Liver (tissue), 9 donors: ENCODE results near the gene DNAH7. TPM values are rescaled to one million over a fixed set of nuclear protein-coding genes. Genes with fewer than 3 reads are reported as not detected.

Experiments
- DNase-seq: peaks from one replicate; pipeline ENCODE4 v3.0.0-alpha.2; 2017; ENCODE audit warnings: low spot score
- H3K27ac ChIP-seq, 2 donors: one replicate each; pipeline ENCODE4 v1.7.0; 2013; ENCODE audit warnings: inconsistent platforms in 2 of 2, low read length in 2 of 2, control low read depth in 1 of 2, low read depth in 1 of 2, mild to moderate bottlenecking in 1 of 2
- H3K27me3 ChIP-seq, 4 donors: one replicate each; pipeline versions ENCODE4 v1.6.1 to v1.7.0; 2013; ENCODE audit warnings: low read length in 3 of 4, inconsistent platforms in 1 of 4, mild to moderate bottlenecking in 1 of 4, moderate library complexity in 1 of 4; ENCODE audit not compliant: control insufficient read depth in 4 of 4, insufficient read depth in 4 of 4
- H3K36me3 ChIP-seq, 4 donors: one replicate each; pipeline versions ENCODE4 v1.6.1 to v1.7.0; 2013; ENCODE audit warnings: low read length in 3 of 4, mild to moderate bottlenecking in 3 of 4, low read depth in 1 of 4, moderate library complexity in 1 of 4; ENCODE audit not compliant: control insufficient read depth in 4 of 4, insufficient read depth in 3 of 4
- H3K4me1 ChIP-seq, 4 donors: one replicate each; pipeline versions ENCODE4 v1.6.1 to v1.7.0; 2013; ENCODE audit warnings: low read length in 3 of 4, mild to moderate bottlenecking in 3 of 4, moderate library complexity in 1 of 4; ENCODE audit not compliant: control insufficient read depth in 4 of 4, insufficient read depth in 4 of 4
- H3K4me3 ChIP-seq, 3 donors: one replicate each; pipeline versions ENCODE4 v1.6.1 to v1.7.0; 2013; ENCODE audit warnings: low read length in 3 of 3, control low read depth in 1 of 3, low read depth in 1 of 3, mild to moderate bottlenecking in 1 of 3
- H3K9ac ChIP-seq, 2 donors: one replicate each; pipeline ENCODE4 v1.7.0; 2013; ENCODE audit warnings: low read length in 2 of 2, mild to moderate bottlenecking in 2 of 2, moderate library complexity in 2 of 2, control low read depth in 1 of 2, low read depth in 1 of 2
- H3K9me3 ChIP-seq, 4 donors: one replicate each; pipeline versions ENCODE4 v1.6.1 to v1.7.0; 2013; ENCODE audit warnings: low read length in 3 of 4; ENCODE audit not compliant: control insufficient read depth in 4 of 4
- EGR1 ChIP-seq, 2 donors: IDR thresholded peaks; 2 replicates each; pipeline ENCODE4 v1.6.1; 2016 to 2018; ENCODE audit warnings: antibody characterized with exemption in 2 of 2, low read depth in 2 of 2
- FOXA1 ChIP-seq: IDR thresholded peaks from 2 replicates; pipeline ENCODE4 v1.6.1; 2016; ENCODE audit warnings: antibody characterized with exemption
- FOXA2 ChIP-seq: IDR thresholded peaks from 2 replicates; pipeline ENCODE4 v1.6.1; 2016; ENCODE audit warnings: antibody characterized with exemption
- GABPA ChIP-seq, 2 donors: IDR thresholded peaks in 1 of 2; conservative IDR thresholded peaks in 1 of 2; 2 replicates each; pipeline ENCODE4 v1.6.1; 2016; ENCODE audit warnings: antibody characterized with exemption in 2 of 2, mild to moderate bottlenecking in 1 of 2, moderate library complexity in 1 of 2
- HNF4A ChIP-seq, 2 donors: conservative IDR thresholded peaks; 2 replicates each; pipeline ENCODE4 v1.6.1; 2016; ENCODE audit warnings: antibody characterized with exemption in 2 of 2, mild to moderate bottlenecking in 2 of 2
- HNF4G ChIP-seq: IDR thresholded peaks from 2 replicates; pipeline ENCODE4 v1.6.1; 2016; ENCODE audit warnings: antibody characterized with exemption
- JUND ChIP-seq, 2 donors: IDR thresholded peaks; 2 replicates each; pipeline ENCODE4 v1.6.1; 2016; ENCODE audit warnings: antibody characterized with exemption in 2 of 2
- NR2F2 ChIP-seq: IDR thresholded peaks from 2 replicates; pipeline ENCODE4 v1.6.1; 2016; ENCODE audit warnings: antibody characterized with exemption
- RAD21 ChIP-seq, 2 donors: IDR thresholded peaks; 2 replicates each; pipeline ENCODE4 v1.6.1; 2016; ENCODE audit warnings: antibody characterized with exemption in 2 of 2, mild to moderate bottlenecking in 2 of 2
- RXRA ChIP-seq, 2 donors: IDR thresholded peaks; 2 replicates each; pipeline ENCODE4 v1.6.1; 2017 to 2018; ENCODE audit warnings: antibody characterized with exemption in 2 of 2, mild to moderate bottlenecking in 1 of 2
- SP1 ChIP-seq: IDR thresholded peaks from 2 replicates; pipeline ENCODE4 v1.6.1; 2018; ENCODE audit warnings: antibody characterized with exemption, mild to moderate bottlenecking
- TAF1 ChIP-seq: conservative IDR thresholded peaks from 2 replicates; pipeline ENCODE4 v1.6.1; 2016; ENCODE audit warnings: antibody characterized with exemption, mild to moderate bottlenecking
- YY1 ChIP-seq: IDR thresholded peaks from 2 replicates; pipeline ENCODE4 v1.6.1; 2016; ENCODE audit warnings: antibody characterized with exemption, mild to moderate bottlenecking
- WGBS: extraction: QIAGEN DNeasy Blood & Tissue Kit; methylation state at CpG from one replicate; pipeline ENCODE4 v1.1.7; 2013; 5-methylcytosine and 5-hydroxymethylcytosine counted together
- polyA plus RNA-seq, 2 donors: library from polyadenylated mRNA; stranded (reverse) in 1 of 2; unstranded in 1 of 2; fragments of 200-250 nt in 1 of 2; fragments of >200 nt in 1 of 2; fragmentation: Nextera tagmentation in 1 of 2; extraction: Ambion mirVana in 1 of 2; gene quantifications; one replicate each; pipeline versions ENCODE4 v1.2.1 to v1.2.3, GENCODE V29; 2013 to 2015
- total RNA-seq, 2 donors: library from RNA; depleted of rRNA; stranded (reverse); fragments of >200 nt; gene quantifications; one replicate each; pipeline ENCODE4 v1.2.3, GENCODE V29; 2014
- TF ChIP-seq, protein P1 (sequence below): IDR thresholded peaks from 2 replicates; pipeline ENCODE4 v1.6.1; 2016; ENCODE audit warnings: antibody characterized with exemption
- TF ChIP-seq, protein P2 (sequence below): IDR thresholded peaks from 2 replicates; pipeline ENCODE4 v1.6.1; 2016; ENCODE audit warnings: antibody characterized with exemption
- TF ChIP-seq, protein P3 (sequence below): IDR thresholded peaks from 2 replicates; pipeline ENCODE4 v1.6.1; 2016; ENCODE audit warnings: antibody characterized with exemption
- TF ChIP-seq, protein P4 (sequence below): IDR thresholded peaks from 2 replicates; pipeline ENCODE4 v1.6.1; 2016; ENCODE audit warnings: antibody characterized with exemption, mild to moderate bottlenecking
- TF ChIP-seq, protein P5 (sequence below): fragments of 150-350 bp; IDR thresholded peaks from 2 replicates; pipeline ENCODE4 v1.5.1; 2017; ENCODE audit warnings: improper control_type of control experiment, low read depth, low read length; ENCODE audit not compliant: missing input control
- donor health status: healthy.
- donor health status: healthy.
- donor health status: healthy.
- donor health status: healthy.
- donor health status: healthy.

The DNAH7 gene
- total and polyA plus RNA-seq, 4 donors: under 0.01 to 0.50 (median 0.07) TPM

DNA sequence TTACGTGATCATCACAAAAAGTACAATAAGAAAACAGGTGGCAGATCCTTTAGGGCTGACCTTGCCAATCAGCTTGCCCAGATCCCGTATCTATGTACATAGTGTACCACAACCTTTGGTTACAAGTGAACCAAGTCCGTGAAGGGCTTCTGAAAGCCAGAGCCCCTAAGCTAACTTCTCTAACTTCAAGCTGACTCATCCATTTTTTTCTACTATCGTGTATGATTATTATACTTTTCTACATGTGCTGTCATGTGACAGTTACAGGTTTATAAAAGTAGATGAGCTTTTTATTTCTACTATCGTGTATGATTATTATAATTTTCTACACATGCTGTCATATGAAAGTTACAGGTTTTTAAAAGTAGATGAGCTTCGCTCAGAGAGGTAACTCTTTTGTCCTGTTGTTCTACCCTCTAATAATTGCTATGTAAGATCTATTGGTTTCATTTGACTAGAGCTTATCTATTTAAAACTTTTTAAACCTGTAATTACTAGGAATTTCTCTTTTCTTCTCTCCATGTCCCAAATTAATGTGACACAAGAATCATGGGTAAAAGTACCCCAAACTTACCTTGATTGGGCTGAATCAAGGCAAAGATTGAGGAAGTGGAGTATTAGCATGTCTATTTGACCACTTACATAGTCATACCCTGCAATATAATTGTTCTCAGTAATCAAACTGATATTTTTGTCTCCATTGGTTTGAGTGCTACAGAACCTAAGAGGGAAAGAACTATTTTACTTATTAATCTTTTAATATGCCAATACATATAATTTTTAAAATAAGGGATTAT lies 29.4 kb upstream of the DNAH7 start:
- H3K4me1 ChIP-seq: no peaks in the 10 kb centered on the region

More for the DNA sequence above, 29.4 kb upstream of the DNAH7 start:
- no peaks in the 10 kb centered on the region for H3K27me3 ChIP-seq
- no peak overlapping the region for H3K27ac ChIP-seq
- no peak for DNase-seq
- no peaks in the 10 kb centered on the region for H3K36me3 ChIP-seq
- no peaks in the 10 kb centered on the region for H3K9me3 ChIP-seq
- 83% methylated on average over 6 of the region's 6 CpGs for WGBS
- no peak overlapping the region for H3K9ac ChIP-seq
- no peak overlapping the region for H3K4me3 ChIP-seq
- no peak for TF ChIP-seq NR2F2
- TF ChIP-seq, protein P1, sequence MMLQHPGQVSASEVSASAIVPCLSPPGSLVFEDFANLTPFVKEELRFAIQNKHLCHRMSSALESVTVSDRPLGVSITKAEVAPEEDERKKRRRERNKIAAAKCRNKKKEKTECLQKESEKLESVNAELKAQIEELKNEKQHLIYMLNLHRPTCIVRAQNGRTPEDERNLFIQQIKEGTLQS: no peak
- TF ChIP-seq EGR1 (IDR thresholded peaks at IDR 0.05; ENCODE audit: low read depth in 2 of 2): no peak
- TF ChIP-seq SP1: no peak
- no peak for TF ChIP-seq TAF1
- TF ChIP-seq FOXA2: no peak
- no peak for TF ChIP-seq HNF4G
- no peak for TF ChIP-seq RXRA (IDR thresholded peaks at IDR 0.05)
- TF ChIP-seq, protein P2, sequence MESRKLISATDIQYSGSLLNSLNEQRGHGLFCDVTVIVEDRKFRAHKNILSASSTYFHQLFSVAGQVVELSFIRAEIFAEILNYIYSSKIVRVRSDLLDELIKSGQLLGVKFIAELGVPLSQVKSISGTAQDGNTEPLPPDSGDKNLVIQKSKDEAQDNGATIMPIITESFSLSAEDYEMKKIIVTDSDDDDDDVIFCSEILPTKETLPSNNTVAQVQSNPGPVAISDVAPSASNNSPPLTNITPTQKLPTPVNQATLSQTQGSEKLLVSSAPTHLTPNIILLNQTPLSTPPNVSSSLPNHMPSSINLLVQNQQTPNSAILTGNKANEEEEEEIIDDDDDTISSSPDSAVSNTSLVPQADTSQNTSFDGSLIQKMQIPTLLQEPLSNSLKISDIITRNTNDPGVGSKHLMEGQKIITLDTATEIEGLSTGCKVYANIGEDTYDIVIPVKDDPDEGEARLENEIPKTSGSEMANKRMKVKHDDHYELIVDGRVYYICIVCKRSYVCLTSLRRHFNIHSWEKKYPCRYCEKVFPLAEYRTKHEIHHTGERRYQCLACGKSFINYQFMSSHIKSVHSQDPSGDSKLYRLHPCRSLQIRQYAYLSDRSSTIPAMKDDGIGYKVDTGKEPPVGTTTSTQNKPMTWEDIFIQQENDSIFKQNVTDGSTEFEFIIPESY: no peak
- no peak for TF ChIP-seq HNF4A (conservative IDR thresholded peaks at IDR 0.05)
- TF ChIP-seq, protein P3, sequence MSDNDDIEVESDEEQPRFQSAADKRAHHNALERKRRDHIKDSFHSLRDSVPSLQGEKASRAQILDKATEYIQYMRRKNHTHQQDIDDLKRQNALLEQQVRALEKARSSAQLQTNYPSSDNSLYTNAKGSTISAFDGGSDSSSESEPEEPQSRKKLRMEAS: no peak
- TF ChIP-seq, protein P4, sequence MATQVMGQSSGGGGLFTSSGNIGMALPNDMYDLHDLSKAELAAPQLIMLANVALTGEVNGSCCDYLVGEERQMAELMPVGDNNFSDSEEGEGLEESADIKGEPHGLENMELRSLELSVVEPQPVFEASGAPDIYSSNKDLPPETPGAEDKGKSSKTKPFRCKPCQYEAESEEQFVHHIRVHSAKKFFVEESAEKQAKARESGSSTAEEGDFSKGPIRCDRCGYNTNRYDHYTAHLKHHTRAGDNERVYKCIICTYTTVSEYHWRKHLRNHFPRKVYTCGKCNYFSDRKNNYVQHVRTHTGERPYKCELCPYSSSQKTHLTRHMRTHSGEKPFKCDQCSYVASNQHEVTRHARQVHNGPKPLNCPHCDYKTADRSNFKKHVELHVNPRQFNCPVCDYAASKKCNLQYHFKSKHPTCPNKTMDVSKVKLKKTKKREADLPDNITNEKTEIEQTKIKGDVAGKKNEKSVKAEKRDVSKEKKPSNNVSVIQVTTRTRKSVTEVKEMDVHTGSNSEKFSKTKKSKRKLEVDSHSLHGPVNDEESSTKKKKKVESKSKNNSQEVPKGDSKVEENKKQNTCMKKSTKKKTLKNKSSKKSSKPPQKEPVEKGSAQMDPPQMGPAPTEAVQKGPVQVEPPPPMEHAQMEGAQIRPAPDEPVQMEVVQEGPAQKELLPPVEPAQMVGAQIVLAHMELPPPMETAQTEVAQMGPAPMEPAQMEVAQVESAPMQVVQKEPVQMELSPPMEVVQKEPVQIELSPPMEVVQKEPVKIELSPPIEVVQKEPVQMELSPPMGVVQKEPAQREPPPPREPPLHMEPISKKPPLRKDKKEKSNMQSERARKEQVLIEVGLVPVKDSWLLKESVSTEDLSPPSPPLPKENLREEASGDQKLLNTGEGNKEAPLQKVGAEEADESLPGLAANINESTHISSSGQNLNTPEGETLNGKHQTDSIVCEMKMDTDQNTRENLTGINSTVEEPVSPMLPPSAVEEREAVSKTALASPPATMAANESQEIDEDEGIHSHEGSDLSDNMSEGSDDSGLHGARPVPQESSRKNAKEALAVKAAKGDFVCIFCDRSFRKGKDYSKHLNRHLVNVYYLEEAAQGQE: no peak
- no peak for TF ChIP-seq GABPA (IDR thresholded peaks at IDR 0.05 in 1 of 2, conservative IDR thresholded peaks at IDR 0.05 in 1 of 2)
- TF ChIP-seq JUND (IDR thresholded peaks at IDR 0.05): no peak
- TF ChIP-seq RAD21 (IDR thresholded peaks at IDR 0.05): no peak
- TF ChIP-seq, protein P5, sequence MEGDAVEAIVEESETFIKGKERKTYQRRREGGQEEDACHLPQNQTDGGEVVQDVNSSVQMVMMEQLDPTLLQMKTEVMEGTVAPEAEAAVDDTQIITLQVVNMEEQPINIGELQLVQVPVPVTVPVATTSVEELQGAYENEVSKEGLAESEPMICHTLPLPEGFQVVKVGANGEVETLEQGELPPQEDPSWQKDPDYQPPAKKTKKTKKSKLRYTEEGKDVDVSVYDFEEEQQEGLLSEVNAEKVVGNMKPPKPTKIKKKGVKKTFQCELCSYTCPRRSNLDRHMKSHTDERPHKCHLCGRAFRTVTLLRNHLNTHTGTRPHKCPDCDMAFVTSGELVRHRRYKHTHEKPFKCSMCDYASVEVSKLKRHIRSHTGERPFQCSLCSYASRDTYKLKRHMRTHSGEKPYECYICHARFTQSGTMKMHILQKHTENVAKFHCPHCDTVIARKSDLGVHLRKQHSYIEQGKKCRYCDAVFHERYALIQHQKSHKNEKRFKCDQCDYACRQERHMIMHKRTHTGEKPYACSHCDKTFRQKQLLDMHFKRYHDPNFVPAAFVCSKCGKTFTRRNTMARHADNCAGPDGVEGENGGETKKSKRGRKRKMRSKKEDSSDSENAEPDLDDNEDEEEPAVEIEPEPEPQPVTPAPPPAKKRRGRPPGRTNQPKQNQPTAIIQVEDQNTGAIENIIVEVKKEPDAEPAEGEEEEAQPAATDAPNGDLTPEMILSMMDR: no peak
- no peak for TF ChIP-seq FOXA1
- no peak for TF ChIP-seq YY1
